WTC11 (cell line): ENCODE data around the gene HIF3A.

Experiments used
- ATF1 ChIP-seq: sonication (generic); formaldehyde crosslinking; IDR thresholded peaks from 2 replicates; pipeline ENCODE4 v1.8.1; 2023; ENCODE audit warnings: mild to moderate bottlenecking, moderate library complexity, missing genetic modification reagents
- JUN ChIP-seq: sonication (generic); formaldehyde crosslinking; IDR thresholded peaks from 2 replicates; pipeline ENCODE4 v1.8.0; 2023; ENCODE audit warnings: mild to moderate bottlenecking, missing genetic modification reagents
- PRRX2 ChIP-seq: fragments of 250-450 bp; sonication (Bioruptor Pico); IDR thresholded peaks from 2 replicates; pipeline ENCODE4 v1.8.0; 2021; ENCODE audit warnings: mild to moderate bottlenecking
- ZNF317 ChIP-seq: sonication (generic); formaldehyde crosslinking; IDR thresholded peaks from 2 replicates; pipeline ENCODE4 v1.8.1; 2023; ENCODE audit warnings: low read depth, mild to moderate bottlenecking, moderate library complexity, missing genetic modification reagents, borderline replicate concordance
- ZNF423 ChIP-seq: fragments of 250-450 bp; sonication (Bioruptor Pico); IDR thresholded peaks from 2 replicates; pipeline ENCODE4 v2.1.2; 2022; ENCODE audit warnings: mild to moderate bottlenecking, moderate library complexity
- TF ChIP-seq, protein P1 (sequence below): fragments of 200-600 bp; IDR thresholded peaks from 2 replicates; pipeline ENCODE4 v1.8.0; 2022; ENCODE audit warnings: antibody characterized with exemption
- TF ChIP-seq, protein P2 (sequence below): sonication (generic); formaldehyde crosslinking; IDR thresholded peaks from 2 replicates; pipeline ENCODE4 v1.8.0; 2023; ENCODE audit warnings: mild to moderate bottlenecking, missing genetic modification reagents
- TF ChIP-seq, protein P3 (sequence below): sonication (generic); formaldehyde crosslinking; IDR thresholded peaks from 2 replicates; pipeline ENCODE4 v1.8.0; 2022; ENCODE audit warnings: mild to moderate bottlenecking, missing genetic modification reagents
- TF ChIP-seq, protein P4 (sequence below): fragments of 250-450 bp; sonication (Bioruptor Pico); IDR thresholded peaks from 2 replicates; pipeline ENCODE4 v2.1.2; 2022; ENCODE audit warnings: mild to moderate bottlenecking, moderate library complexity
- TF ChIP-seq, protein P5 (sequence below): sonication (generic); formaldehyde crosslinking; IDR thresholded peaks from 2 replicates; pipeline ENCODE4 v1.8.1; 2022; ENCODE audit warnings: low read depth, missing genetic modification reagents, borderline replicate concordance

DNA sequence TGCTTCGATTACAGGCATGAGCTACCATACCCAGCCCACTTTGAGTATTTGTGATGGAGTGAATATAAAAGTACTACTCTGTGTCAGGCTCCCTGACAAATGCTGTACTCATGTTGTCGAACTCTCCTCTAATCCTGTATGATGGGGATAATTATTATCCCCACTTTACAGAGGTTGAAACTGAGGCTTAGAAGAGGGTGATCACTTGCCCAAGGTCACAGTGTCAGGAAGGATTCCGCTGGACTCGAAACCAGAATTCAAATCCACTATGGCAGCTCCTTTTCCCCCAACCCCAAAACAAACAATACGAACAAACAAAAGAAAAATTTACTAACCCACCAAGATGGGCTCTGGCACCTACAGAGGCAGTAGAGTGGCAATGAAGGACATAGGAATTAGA, 48.3 kb downstream of the HIF3A start:
- TF ChIP-seq, protein P1, sequence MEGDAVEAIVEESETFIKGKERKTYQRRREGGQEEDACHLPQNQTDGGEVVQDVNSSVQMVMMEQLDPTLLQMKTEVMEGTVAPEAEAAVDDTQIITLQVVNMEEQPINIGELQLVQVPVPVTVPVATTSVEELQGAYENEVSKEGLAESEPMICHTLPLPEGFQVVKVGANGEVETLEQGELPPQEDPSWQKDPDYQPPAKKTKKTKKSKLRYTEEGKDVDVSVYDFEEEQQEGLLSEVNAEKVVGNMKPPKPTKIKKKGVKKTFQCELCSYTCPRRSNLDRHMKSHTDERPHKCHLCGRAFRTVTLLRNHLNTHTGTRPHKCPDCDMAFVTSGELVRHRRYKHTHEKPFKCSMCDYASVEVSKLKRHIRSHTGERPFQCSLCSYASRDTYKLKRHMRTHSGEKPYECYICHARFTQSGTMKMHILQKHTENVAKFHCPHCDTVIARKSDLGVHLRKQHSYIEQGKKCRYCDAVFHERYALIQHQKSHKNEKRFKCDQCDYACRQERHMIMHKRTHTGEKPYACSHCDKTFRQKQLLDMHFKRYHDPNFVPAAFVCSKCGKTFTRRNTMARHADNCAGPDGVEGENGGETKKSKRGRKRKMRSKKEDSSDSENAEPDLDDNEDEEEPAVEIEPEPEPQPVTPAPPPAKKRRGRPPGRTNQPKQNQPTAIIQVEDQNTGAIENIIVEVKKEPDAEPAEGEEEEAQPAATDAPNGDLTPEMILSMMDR: no peak
- TF ChIP-seq JUN (CRISPR knock-in tag) (no peak), ZNF317 (CRISPR knock-in tag) (no peak), ATF1 (CRISPR knock-in tag) (no peak), PRRX2 (CRISPR knock-in tag) (no peak), ZNF423 (CRISPR knock-in tag) (no peak)
- TF ChIP-seq, protein P2, sequence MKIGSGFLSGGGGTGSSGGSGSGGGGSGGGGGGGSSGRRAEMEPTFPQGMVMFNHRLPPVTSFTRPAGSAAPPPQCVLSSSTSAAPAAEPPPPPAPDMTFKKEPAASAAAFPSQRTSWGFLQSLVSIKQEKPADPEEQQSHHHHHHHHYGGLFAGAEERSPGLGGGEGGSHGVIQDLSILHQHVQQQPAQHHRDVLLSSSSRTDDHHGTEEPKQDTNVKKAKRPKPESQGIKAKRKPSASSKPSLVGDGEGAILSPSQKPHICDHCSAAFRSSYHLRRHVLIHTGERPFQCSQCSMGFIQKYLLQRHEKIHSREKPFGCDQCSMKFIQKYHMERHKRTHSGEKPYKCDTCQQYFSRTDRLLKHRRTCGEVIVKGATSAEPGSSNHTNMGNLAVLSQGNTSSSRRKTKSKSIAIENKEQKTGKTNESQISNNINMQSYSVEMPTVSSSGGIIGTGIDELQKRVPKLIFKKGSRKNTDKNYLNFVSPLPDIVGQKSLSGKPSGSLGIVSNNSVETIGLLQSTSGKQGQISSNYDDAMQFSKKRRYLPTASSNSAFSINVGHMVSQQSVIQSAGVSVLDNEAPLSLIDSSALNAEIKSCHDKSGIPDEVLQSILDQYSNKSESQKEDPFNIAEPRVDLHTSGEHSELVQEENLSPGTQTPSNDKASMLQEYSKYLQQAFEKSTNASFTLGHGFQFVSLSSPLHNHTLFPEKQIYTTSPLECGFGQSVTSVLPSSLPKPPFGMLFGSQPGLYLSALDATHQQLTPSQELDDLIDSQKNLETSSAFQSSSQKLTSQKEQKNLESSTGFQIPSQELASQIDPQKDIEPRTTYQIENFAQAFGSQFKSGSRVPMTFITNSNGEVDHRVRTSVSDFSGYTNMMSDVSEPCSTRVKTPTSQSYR: no peak
- TF ChIP-seq, protein P3, sequence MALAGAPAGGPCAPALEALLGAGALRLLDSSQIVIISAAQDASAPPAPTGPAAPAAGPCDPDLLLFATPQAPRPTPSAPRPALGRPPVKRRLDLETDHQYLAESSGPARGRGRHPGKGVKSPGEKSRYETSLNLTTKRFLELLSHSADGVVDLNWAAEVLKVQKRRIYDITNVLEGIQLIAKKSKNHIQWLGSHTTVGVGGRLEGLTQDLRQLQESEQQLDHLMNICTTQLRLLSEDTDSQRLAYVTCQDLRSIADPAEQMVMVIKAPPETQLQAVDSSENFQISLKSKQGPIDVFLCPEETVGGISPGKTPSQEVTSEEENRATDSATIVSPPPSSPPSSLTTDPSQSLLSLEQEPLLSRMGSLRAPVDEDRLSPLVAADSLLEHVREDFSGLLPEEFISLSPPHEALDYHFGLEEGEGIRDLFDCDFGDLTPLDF (CRISPR knock-in tag): no peak
- TF ChIP-seq, protein P4, sequence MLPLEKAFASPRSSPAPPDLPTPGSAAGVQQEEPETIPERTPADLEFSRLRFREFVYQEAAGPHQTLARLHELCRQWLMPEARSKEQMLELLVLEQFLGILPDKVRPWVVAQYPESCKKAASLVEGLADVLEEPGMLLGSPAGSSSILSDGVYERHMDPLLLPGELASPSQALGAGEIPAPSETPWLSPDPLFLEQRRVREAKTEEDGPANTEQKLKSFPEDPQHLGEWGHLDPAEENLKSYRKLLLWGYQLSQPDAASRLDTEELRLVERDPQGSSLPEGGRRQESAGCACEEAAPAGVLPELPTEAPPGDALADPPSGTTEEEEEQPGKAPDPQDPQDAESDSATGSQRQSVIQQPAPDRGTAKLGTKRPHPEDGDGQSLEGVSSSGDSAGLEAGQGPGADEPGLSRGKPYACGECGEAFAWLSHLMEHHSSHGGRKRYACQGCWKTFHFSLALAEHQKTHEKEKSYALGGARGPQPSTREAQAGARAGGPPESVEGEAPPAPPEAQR (CRISPR knock-in tag): no peak
- TF ChIP-seq, protein P5, sequence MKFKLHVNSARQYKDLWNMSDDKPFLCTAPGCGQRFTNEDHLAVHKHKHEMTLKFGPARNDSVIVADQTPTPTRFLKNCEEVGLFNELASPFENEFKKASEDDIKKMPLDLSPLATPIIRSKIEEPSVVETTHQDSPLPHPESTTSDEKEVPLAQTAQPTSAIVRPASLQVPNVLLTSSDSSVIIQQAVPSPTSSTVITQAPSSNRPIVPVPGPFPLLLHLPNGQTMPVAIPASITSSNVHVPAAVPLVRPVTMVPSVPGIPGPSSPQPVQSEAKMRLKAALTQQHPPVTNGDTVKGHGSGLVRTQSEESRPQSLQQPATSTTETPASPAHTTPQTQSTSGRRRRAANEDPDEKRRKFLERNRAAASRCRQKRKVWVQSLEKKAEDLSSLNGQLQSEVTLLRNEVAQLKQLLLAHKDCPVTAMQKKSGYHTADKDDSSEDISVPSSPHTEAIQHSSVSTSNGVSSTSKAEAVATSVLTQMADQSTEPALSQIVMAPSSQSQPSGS (CRISPR knock-in tag): no peak
